Thymus (tissue), 2 donors: ENCODE results near the gene FGA. TPM values are rescaled to one million over a fixed set of nuclear protein-coding genes. Genes with fewer than 3 reads are reported as not detected.

Source experiments
- polyA plus RNA-seq: library from polyadenylated mRNA; stranded (reverse); fragments of 200-250 nt; gene quantifications from one replicate; pipeline ENCODE4 v1.2.3, GENCODE V29; 2013
- total RNA-seq: library from RNA; stranded (reverse); fragments of 120-200 nt; gene quantifications from one replicate; pipeline ENCODE4 v1.2.4, GENCODE V29; 2013
- donor health status: healthy.

Gene FGA
- total and polyA plus RNA-seq, 2 donors = 0.33 to 0.37 TPM

Other genes starting within 250 kb of the FGA start
- gene DCHS2, start 98.9 kb downstream of the FGA start, total RNA-seq = 0.19 TPM
- 0.07 TPM for gene DCHS2, start 98.9 kb downstream of the FGA start, polyA plus RNA-seq
- 71.9 TPM for gene PLRG1, start 40.3 kb downstream of the FGA start, total RNA-seq
- gene PLRG1, start 40.3 kb downstream of the FGA start, polyA plus RNA-seq = 64.6 TPM
- gene FGB, start 27.7 kb downstream of the FGA start, total RNA-seq = 1.1 TPM
- gene FGB, start 27.7 kb downstream of the FGA start, polyA plus RNA-seq = 1.3 TPM
- gene FGG, start 21.9 kb upstream of the FGA start, total RNA-seq = 0.94 TPM
- 1.2 TPM for gene FGG, start 21.9 kb upstream of the FGA start, polyA plus RNA-seq
- 0.09 TPM for gene LRAT, start 153.3 kb upstream of the FGA start, total RNA-seq
- 0.25 TPM for gene LRAT, start 153.3 kb upstream of the FGA start, polyA plus RNA-seq
- 0.09 TPM for gene RBM46, start 190.5 kb upstream of the FGA start, total RNA-seq
- gene RBM46, start 190.5 kb upstream of the FGA start, polyA plus RNA-seq = 0.16 TPM